A549 (cell line): ENCODE results near the gene SERPINE1. TPM values are rescaled to one million over a fixed set of nuclear protein-coding genes. Genes with fewer than 3 reads are reported as not detected.

Experiments used
- ATAC-seq, 2 experiments: fragments of 200-7000 bp in 1 of 2; fragments of >200 bp in 1 of 2; cut with Nextera tagmentation in 1 of 2; cut with Tn5 transposase in 1 of 2; 3 replicates each; pipeline versions ENCODE4 v1.8.0 to v1.9.1; 2018 to 2020; ENCODE audit warnings: mild to moderate bottlenecking in 1 of 2, moderate library complexity in 1 of 2
- CTCF ChIA-PET: fragments of 300-600 bp; sonication (Branson Sonifier 250); formaldehyde crosslinking; extraction: SDS; loops from one replicate; lab custom pipeline; 2021; ENCODE audit warnings: antibody characterized with exemption, inconsistent platforms; lab: Yijun Ruan, JAX
- POLR2A ChIA-PET: fragments of 350-600 bp; formaldehyde crosslinking; extraction: SDS; loops from one replicate; lab custom pipeline; 2021; ENCODE audit warnings: antibody characterized with exemption, inconsistent platforms; lab: Yijun Ruan, JAX
- DNase-seq, 2 experiments: peaks; one replicate each; pipeline versions ENCODE4 v3.0.0 to v3.0.0-alpha.2; 2011 to 2016; ENCODE audit warnings: low read depth in 1 of 2, low spot score in 1 of 2
- FAIRE-seq: peaks from 2 replicates; lab custom pipeline; 2011; peaks lifted over from hg19 to GRCh38; lab: Jason Lieb, UNC
- H3K27ac ChIP-seq, 2 experiments: fragments of >200 bp; sonication (Bioruptor Twin); formaldehyde crosslinking; 3 replicates each; pipeline ENCODE4 v1.5.1; 2016 to 2017
- H3K4me1 ChIP-seq: fragments of >200 bp; sonication (Bioruptor Twin); formaldehyde crosslinking; 3 replicates; pipeline ENCODE4 v1.6.1; 2016
- H3K4me2 ChIP-seq: fragments of >200 bp; sonication (Bioruptor Twin); formaldehyde crosslinking; 3 replicates; pipeline ENCODE4 v1.6.1; 2016
- H3K4me3 ChIP-seq: fragments of >200 bp; sonication (Bioruptor Twin); formaldehyde crosslinking; 3 replicates; pipeline ENCODE4 v1.5.1; 2016
- H3K9me3 ChIP-seq: fragments of >200 bp; sonication (Bioruptor Twin); formaldehyde crosslinking; 3 replicates; pipeline ENCODE4 v1.6.1; 2016
- ESRRA ChIP-seq: fragments of 150-350 bp; IDR thresholded peaks from 2 replicates; pipeline ENCODE4 v1.6.1; 2014; ENCODE audit warnings: mild to moderate bottlenecking, low read length, borderline replicate concordance
- FOSB ChIP-seq: fragments of 250-450 bp; sonication (Bioruptor Pico); IDR thresholded peaks from 2 replicates; pipeline ENCODE4 v1.5.0; 2020; ENCODE audit warnings: mild to moderate bottlenecking, moderate library complexity
- GATA3 ChIP-seq: IDR thresholded peaks from 2 replicates; pipeline ENCODE4 v1.6.1; 2012; ENCODE audit warnings: borderline replicate concordance
- HOXA7 ChIP-seq: fragments of 250-450 bp; sonication (Bioruptor Pico); IDR thresholded peaks from 2 replicates; pipeline ENCODE4 v1.5.0; 2020; ENCODE audit warnings: mild to moderate bottlenecking, moderate library complexity
- HOXB5 ChIP-seq: fragments of 250-450 bp; sonication (Bioruptor Pico); IDR thresholded peaks from 2 replicates; pipeline ENCODE4 v1.5.0; 2020; ENCODE audit warnings: mild to moderate bottlenecking, moderate library complexity
- JUNB ChIP-seq: fragments of >200 bp; sonication (Bioruptor Twin); formaldehyde crosslinking; IDR thresholded peaks from 2 replicates; pipeline ENCODE4 v1.6.1; 2016
- KDM1A ChIP-seq: fragments of 200-600 bp; sonication (generic); IDR thresholded peaks from 2 replicates; pipeline ENCODE4 v1.6.1; 2016; ENCODE audit warnings: low read depth, mild to moderate bottlenecking
- MAFK ChIP-seq: fragments of 450-650 bp; IDR thresholded peaks from 2 replicates; pipeline ENCODE4 v1.6.1; 2014; ENCODE audit not compliant: partially characterized antibody
- NPAS2 ChIP-seq: fragments of 250-450 bp; sonication (Bioruptor Pico); IDR thresholded peaks from 2 replicates; pipeline ENCODE4 v1.8.0; 2022; ENCODE audit warnings: mild to moderate bottlenecking, moderate library complexity, borderline replicate concordance
- PBX3 ChIP-seq: IDR thresholded peaks from 2 replicates; pipeline ENCODE4 v1.6.1; 2012
- POLR2AphosphoS2 ChIP-seq: conservative IDR thresholded peaks from 2 replicates; pipeline ENCODE4 v1.6.1; 2012; ENCODE audit warnings: low read length, improper control_type of control experiment, inconsistent platforms
- RCOR1 ChIP-seq: fragments of 150-350 bp; IDR thresholded peaks from 2 replicates; pipeline ENCODE4 v1.6.1; 2014; ENCODE audit warnings: antibody characterized with exemption, low read length, low read depth
- RNF2 ChIP-seq: fragments of 200-600 bp; sonication (generic); IDR thresholded peaks from 2 replicates; pipeline ENCODE4 v1.6.1; 2016; ENCODE audit warnings: low read depth, mild to moderate bottlenecking, antibody characterized with exemption, moderate library complexity, borderline replicate concordance
- SREBF2 ChIP-seq: fragments of 450-650 bp; IDR thresholded peaks from 2 replicates; pipeline ENCODE4 v1.6.1; 2014; ENCODE audit warnings: mild to moderate bottlenecking, moderate library complexity
- TFCP2L1 ChIP-seq: fragments of 250-450 bp; sonication (Bioruptor Pico); IDR thresholded peaks from 2 replicates; pipeline ENCODE4 v1.5.0; 2021; ENCODE audit warnings: mild to moderate bottlenecking
- USF2 ChIP-seq: fragments of 450-650 bp; IDR thresholded peaks from 2 replicates; pipeline ENCODE4 v1.6.1; 2014; ENCODE audit warnings: antibody characterized with exemption
- ZNF302 ChIP-seq: fragments of 250-450 bp; sonication (Bioruptor Pico); IDR thresholded peaks from 2 replicates; pipeline ENCODE4 v1.9.0; 2021; ENCODE audit warnings: inconsistent platforms, mild to moderate bottlenecking, moderate library complexity
- WGBS: methylation state at CpG from one replicate; pipeline ENCODE4 v1.1.6; 2017; ENCODE audit errors: missing lambda C conversion rate; 5-methylcytosine and 5-hydroxymethylcytosine counted together
- polyA plus RNA-seq, 4 experiments: library from polyadenylated mRNA; depleted of rRNA in 3 of 4; stranded (reverse); fragments of >200 nt; fragmentation: RNase III in 1 of 4; extraction: RNeasy Plus Mini Kit Qiagen cat#74134 plus additional on column Dnase treatment in 1 of 4; gene quantifications; 2 replicates in 3 of 4; 3 replicates in 1 of 4; pipeline ENCODE4 v1.2.3, GENCODE V29; 2011 to 2017

SERPINE1 gene
- polyA plus RNA-seq, 2 of the 4 experiments (the other 2 are of a cell fraction): 286 to 355 TPM

DNA sequence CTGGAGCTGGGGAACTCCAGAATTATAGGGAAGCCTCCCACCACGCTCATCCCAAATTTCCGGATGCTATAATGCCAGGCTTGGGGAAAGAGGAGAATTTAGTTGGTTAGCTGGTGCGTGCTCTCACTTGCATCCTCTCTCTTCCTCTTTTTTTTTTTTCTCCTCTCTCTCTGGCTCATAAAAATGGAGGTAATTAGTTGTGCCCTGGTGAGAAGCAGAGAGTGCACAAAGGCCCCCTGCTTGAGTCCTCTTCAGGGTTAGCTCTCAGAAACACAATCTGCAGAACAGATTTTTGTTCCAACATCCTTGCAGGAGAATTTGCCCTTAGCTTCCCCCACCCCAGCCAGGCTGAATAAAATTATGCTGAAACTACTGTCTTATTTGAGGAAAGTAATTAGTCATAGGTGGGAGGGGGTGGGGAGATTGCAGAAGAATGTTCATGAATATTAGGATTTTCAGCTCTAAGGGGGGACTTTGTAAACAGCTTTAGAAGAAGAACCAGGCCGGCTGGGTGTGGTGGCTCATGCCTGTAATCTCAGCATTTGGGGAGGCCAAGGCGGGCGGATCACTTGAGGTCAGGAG, 7.6 kb downstream of the SERPINE1 start:
- ChIA-PET CTCF (interaction anchor here (0.6 to 32.8 kb wide), 12 partner anchors 9 to 240 kb away, joined by 3 to 600 read pairs (median 6); partner anchors contain the start of genes ACHE and SERPINE1), POLR2A (interaction anchor here (0.7 kb wide), 1 partner anchor 21 kb away, joined by 4 read pairs; no protein-coding TSS in a partner anchor)
- Histone ChIP-seq H3K27ac (peak overlapping the region; percentile 0 to 63; a peak in 4 of 6 replicates), H3K4me3 (no peak overlapping the region), H3K4me1 (peaks cover 88% of the 10 kb centered on the region), H3K4me2 (peak overlapping the region; percentile 53), H3K9me3 (no peaks in the 10 kb centered on the region)
- WGBS: 81% methylated on average over 6 of the region's 6 CpGs
- TF ChIP-seq PBX3 (0 out of 2 replicates have a peak, but pooled peaks have one; percentile 27), MAFK (no peak), FOSB (CRISPR knock-in tag) (0 out of 2 replicates have a peak, but pooled peaks have one; percentile 39), POLR2AphosphoS2 (peak; percentile 88), HOXA7 (0 out of 2 replicates have a peak, but pooled peaks have one; percentile 68), RNF2 (no peak), RCOR1 (no peak), KDM1A (no peak), TFCP2L1 (CRISPR knock-in tag) (0 out of 2 replicates have a peak, but pooled peaks have one; percentile 68)
- no peak for ATAC-seq
- no peak for FAIRE-seq
- DNase-seq: no peak

DNA sequence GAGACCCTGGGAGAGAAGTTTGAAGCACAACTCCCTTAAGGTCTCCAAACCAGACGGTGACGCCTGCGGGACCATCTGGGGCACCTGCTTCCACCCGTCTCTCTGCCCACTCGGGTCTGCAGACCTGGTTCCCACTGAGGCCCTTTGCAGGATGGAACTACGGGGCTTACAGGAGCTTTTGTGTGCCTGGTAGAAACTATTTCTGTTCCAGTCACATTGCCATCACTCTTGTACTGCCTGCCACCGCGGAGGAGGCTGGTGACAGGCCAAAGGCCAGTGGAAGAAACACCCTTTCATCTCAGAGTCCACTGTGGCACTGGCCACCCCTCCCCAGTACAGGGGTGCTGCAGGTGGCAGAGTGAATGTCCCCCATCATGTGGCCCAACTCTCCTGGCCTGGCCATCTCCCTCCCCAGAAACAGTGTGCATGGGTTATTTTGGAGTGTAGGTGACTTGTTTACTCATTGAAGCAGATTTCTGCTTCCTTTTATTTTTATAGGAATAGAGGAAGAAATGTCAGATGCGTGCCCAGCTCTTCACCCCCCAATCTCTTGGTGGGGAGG, 10.8 kb downstream of the SERPINE1 start:
- POLR2A ChIA-PET: interaction anchor here (2.7 to 3.2 kb wide), 2 partner anchors 10 to 38 kb away, joined by 10 to 24 read pairs; partner anchors contain the start of gene SERPINE1
- peak; percentile 5 to 7; a peak in 4 of 6 replicates for ATAC-seq
- Histone ChIP-seq H3K27ac (peak overlapping the region; percentile 79 to 88), H3K4me2 (peak overlapping the region; percentile 69)
- 56% methylated on average over 9 of the region's 9 CpGs for WGBS
- TF ChIP-seq HOXB5 (CRISPR knock-in tag): no peak
- TF ChIP-seq ZNF302: no peak
- TF ChIP-seq SREBF2: no peak
- no peak for TF ChIP-seq GATA3
- 0 out of 2 replicates have a peak, but pooled peaks have one; percentile 32 for TF ChIP-seq USF2
- TF ChIP-seq PBX3: no peak
- no peak for TF ChIP-seq JUNB
- TF ChIP-seq ESRRA: no peak
- TF ChIP-seq NPAS2 (CRISPR knock-in tag): no peak
- peak; percentile 37; the same call in 1 of the 2 replicates for TF ChIP-seq POLR2AphosphoS2
- TF ChIP-seq, all 56 proteins: peak for 2
- FAIRE-seq (no peak), DNase-seq (no peak)
- Histone ChIP-seq H3K4me3 (peak overlapping the region; percentile 3; the same call in 1 of the 3 replicates), H3K9me3 (no peaks in the 10 kb centered on the region), H3K4me1 (peaks cover 63% of the 10 kb centered on the region)
- CTCF ChIA-PET: interaction anchor here (0.8 to 32.8 kb wide), 14 partner anchors 8 to 248 kb away, joined by 3 to 600 read pairs (median 6); partner anchors contain the start of genes AP1S1, SERPINE1, TRIM56 and VGF
